Transverse colon (tissue), 4 donors: ENCODE measurements around the gene TSPAN32. TPM values are rescaled to one million over a fixed set of nuclear protein-coding genes. Genes with fewer than 3 reads are reported as not detected.

Experiments
- DNase-seq: peaks from one replicate; pipeline ENCODE4 v3.0.0-alpha.2; 2019
- H3K27ac ChIP-seq, 4 donors: fragments of 200-600 bp; sonication (generic); 2 replicates each; pipeline ENCODE4 v1.5.1; 2016 to 2018; ENCODE audit warnings: inconsistent platforms in 4 of 4
- H3K27me3 ChIP-seq: fragments of 200-600 bp; sonication (generic); 2 replicates; pipeline ENCODE4 v1.5.1; 2017; ENCODE audit warnings: inconsistent platforms
- H3K36me3 ChIP-seq, 4 donors: fragments of 200-600 bp; sonication (generic); 2 replicates each; pipeline ENCODE4 v1.5.1; 2017 to 2019; ENCODE audit warnings: inconsistent platforms in 4 of 4
- H3K4me1 ChIP-seq, 4 donors: fragments of 200-600 bp; sonication (generic); 2 replicates each; pipeline ENCODE4 v1.5.1; 2017 to 2020; ENCODE audit warnings: inconsistent platforms in 4 of 4
- H3K4me3 ChIP-seq, 4 donors: fragments of 200-600 bp; sonication (generic); 1 replicate in 1 of 4; 2 replicates in 3 of 4; pipeline versions ENCODE4 v1.5.1 to v1.6.1; 2017 to 2019; ENCODE audit warnings: inconsistent platforms in 4 of 4
- H3K9me3 ChIP-seq, 2 donors: fragments of 200-600 bp; sonication (generic); 2 replicates each; pipeline ENCODE4 v1.5.1; 2017 to 2019; ENCODE audit warnings: inconsistent platforms in 2 of 2
- EP300 ChIP-seq: sonication (generic); formaldehyde crosslinking; IDR thresholded peaks from one replicate; pipeline ENCODE4 v1.6.1; 2017; ENCODE audit warnings: antibody characterized with exemption, low read depth
- POLR2A ChIP-seq: fragments of 450-650 bp; IDR thresholded peaks from one replicate; pipeline ENCODE4 v1.6.1; 2016; ENCODE audit warnings: antibody characterized with exemption, mild to moderate bottlenecking, moderate library complexity
- POLR2AphosphoS5 ChIP-seq, 3 donors: sonication (generic); formaldehyde crosslinking; IDR thresholded peaks; one replicate each; pipeline ENCODE4 v1.6.1; 2016; ENCODE audit warnings: antibody characterized with exemption in 3 of 3
- WGBS, 2 donors: methylation state at CpG; one replicate each; pipeline ENCODE4 v1.1.5; 2018; ENCODE audit warnings: low coverage in 1 of 2; 5-methylcytosine and 5-hydroxymethylcytosine counted together
- in situ Hi-C, 4 donors: fragments of 200-750 bp; cut with MboI; loops; one replicate each; pipeline versions ENCODE4 v1.15.0 to v1.15.1; 2017; ENCODE audit warnings: low sequenced_read_pairs in 3 of 4, low pct_ligation_motif_present in 1 of 4, low pct_unique_long_range_greater_than_20kb in 1 of 4
- intact Hi-C: fragments of 100-400 bp; cut with DNase I; formaldehyde crosslinking; loops from one replicate; pipeline ENCODE4 v1.15.1; 2023; ENCODE audit warnings: low total_unique reads
- total RNA-seq, 4 donors: library from RNA; depleted of rRNA; stranded (reverse); fragments of >200 nt; gene quantifications; one replicate each; pipeline ENCODE4 v1.1.0, GENCODE V29; 2016
- TF ChIP-seq, protein P1 (sequence below), 5 experiments: fragments of 200-600 bp in 3 of 5; fragments of 450-650 bp in 2 of 5; sonication (generic) in 3 of 5; IDR thresholded peaks; 1 replicate in 2 of 5; 2 replicates in 3 of 5; pipeline ENCODE4 v1.5.1; 2016 to 2017; ENCODE audit warnings: antibody characterized with exemption in 5 of 5, inconsistent platforms in 3 of 5, mild to moderate bottlenecking in 2 of 5, moderate library complexity in 1 of 5

Gene TSPAN32
- total RNA-seq, 4 donors from 2014 or later: 0.16 to 0.96 TPM; not detected in 2

DNA sequence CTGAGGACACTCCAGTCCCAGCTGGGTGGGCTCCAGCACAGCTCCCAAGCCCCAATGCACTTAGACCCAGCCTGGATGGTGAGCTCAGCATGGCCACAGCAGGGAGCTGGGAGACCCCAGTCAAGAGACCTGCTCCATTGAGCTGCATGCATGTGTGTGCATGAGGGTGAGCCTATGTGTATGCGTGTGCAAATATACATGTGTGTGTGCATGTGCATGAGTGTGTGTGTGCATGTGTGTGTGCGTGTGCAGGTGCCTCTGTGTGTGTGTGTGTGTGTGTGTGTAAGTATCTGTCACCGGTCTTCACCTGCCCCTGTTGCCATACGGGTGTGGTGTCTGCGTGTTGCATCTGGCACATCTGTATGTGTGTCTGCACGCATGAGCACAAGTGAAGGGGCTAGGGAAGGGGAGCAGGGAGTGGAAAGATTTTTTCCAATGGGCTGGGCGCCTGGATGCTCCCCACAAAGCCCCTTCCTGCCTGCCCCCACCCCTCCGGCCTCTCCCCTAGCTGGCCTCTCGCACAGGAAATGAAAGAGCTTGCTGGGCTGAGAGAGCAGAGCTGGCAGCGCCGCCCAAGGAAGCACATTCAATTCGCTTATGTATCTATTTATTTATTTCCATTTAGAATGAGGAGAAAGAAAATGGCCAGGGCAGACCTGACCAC is 4.1 kb downstream of the TSPAN32 start:
- peak overlapping the region in 1 of 4 donors; percentile 16 for H3K4me3 ChIP-seq
- DNase-seq: no peak
- in situ Hi-C loops: loop anchor here in 1 of 4 donors (25.0 kb wide), 1 partner anchor 581 kb away; the partner anchor contains the start of gene CDKN1C
- intact Hi-C loops: loop anchor here (2.0 kb wide), 1 partner anchor 115 kb away; no protein-coding TSS in a partner anchor
- H3K27me3 ChIP-seq: no peaks in the 10 kb centered on the region
- 38% methylated on average over 12 of the region's 12 CpGs; no CpG with 5 or more reads in 1 of the 2 donors for WGBS, 2 donors
- H3K4me1 ChIP-seq: peaks cover 16 to 54% (median 29%) of the 10 kb centered on the region in 4 donors
- no peak for TF ChIP-seq EP300
- no peak for TF ChIP-seq POLR2AphosphoS5 (IDR thresholded peaks at IDR 0.05)
- TF ChIP-seq, protein P1, sequence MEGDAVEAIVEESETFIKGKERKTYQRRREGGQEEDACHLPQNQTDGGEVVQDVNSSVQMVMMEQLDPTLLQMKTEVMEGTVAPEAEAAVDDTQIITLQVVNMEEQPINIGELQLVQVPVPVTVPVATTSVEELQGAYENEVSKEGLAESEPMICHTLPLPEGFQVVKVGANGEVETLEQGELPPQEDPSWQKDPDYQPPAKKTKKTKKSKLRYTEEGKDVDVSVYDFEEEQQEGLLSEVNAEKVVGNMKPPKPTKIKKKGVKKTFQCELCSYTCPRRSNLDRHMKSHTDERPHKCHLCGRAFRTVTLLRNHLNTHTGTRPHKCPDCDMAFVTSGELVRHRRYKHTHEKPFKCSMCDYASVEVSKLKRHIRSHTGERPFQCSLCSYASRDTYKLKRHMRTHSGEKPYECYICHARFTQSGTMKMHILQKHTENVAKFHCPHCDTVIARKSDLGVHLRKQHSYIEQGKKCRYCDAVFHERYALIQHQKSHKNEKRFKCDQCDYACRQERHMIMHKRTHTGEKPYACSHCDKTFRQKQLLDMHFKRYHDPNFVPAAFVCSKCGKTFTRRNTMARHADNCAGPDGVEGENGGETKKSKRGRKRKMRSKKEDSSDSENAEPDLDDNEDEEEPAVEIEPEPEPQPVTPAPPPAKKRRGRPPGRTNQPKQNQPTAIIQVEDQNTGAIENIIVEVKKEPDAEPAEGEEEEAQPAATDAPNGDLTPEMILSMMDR (IDR thresholded peaks at IDR 0.05): no peak
- no peak for TF ChIP-seq POLR2A
- H3K36me3 ChIP-seq: no peaks in the 10 kb centered on the region
- H3K9me3 ChIP-seq: no peaks in the 10 kb centered on the region
- peak overlapping the region; percentile 84 to 94 (median 88) for H3K27ac ChIP-seq

DNA sequence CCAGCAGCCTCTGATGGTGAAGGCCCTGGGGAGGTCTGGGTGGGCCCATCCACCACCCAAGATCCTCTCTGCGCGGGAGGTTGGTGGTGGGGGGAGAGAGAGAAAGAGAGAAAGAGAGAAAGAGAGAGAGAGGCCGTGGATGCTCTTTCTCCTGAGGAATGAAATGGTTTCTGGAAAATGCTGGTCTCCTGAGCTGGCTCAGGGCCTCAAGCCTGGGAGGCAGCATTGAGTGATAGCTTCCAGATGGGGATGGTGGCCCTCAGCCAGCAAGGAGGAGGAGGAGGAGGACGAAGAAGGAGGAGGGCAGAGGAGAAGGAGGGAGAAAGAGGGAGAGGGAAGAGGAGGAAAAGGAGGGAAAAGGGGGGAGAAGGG is 4.6 kb downstream of the TSPAN32 start:
- 47% methylated on average over 4 of the region's 4 CpGs; no CpG with 5 or more reads in 1 of the 2 donors for WGBS, 2 donors
- Histone ChIP-seq H3K4me3 (peak overlapping the region in 1 of 4 donors; percentile 16), H3K4me1 (peaks cover 16 to 54% (median 29%) of the 10 kb centered on the region in 4 donors), H3K36me3 (no peaks in the 10 kb centered on the region), H3K27me3 (no peaks in the 10 kb centered on the region), H3K9me3 (no peaks in the 10 kb centered on the region), H3K27ac (peak overlapping the region; percentile 84 to 94 (median 88))
- DNase-seq: peak; percentile 73
- in situ Hi-C loops: loop anchor here in 1 of 4 donors (25.0 kb wide), 1 partner anchor 581 kb away; the partner anchor contains the start of gene CDKN1C
- intact Hi-C loops: no loop called here
- peak; percentile 80 to 94 (median 87) for TF ChIP-seq POLR2AphosphoS5 (IDR thresholded peaks at IDR 0.05)
- no peak for TF ChIP-seq POLR2A
- TF ChIP-seq, protein P1 (IDR thresholded peaks at IDR 0.05): no peak
- TF ChIP-seq EP300: no peak

DNA sequence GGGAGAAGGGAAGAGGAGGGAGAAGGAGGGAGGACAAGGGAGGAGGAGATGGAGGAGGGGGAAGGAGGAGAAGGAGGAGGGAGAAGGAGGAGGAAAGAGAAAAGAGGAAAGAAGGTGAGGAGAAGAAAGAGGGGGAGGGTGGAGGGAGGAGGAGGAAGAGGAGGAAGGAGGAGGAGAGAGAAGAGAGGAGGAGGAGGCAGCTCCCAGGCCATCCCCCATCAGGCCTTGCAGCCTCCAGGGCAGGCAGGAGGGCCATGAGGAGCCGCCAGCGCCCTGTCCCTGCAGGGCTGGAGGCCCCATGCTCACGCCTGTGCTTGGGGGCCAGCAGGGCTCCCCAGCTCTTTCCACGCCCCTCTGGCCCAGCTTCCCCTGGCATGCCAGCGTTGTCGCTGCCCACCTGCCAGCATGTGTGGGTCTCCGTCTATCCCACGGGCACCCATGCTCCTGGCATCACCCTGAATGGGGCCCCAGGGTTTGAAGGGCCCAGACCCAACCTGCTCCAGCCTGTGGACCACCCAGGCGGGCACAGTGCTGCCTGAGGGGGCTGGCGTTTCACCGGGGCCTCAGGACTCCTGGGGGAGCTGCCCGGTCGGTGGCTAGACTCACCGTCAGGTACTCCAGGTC is 5.2 kb downstream of the TSPAN32 start:
- Histone ChIP-seq H3K27me3 (no peaks in the 10 kb centered on the region), H3K9me3 (no peaks in the 10 kb centered on the region), H3K4me3 (no peak overlapping the region), H3K36me3 (no peaks in the 10 kb centered on the region), H3K27ac (peak overlapping the region; percentile 71 to 94 (median 86)), H3K4me1 (peaks cover 16 to 54% (median 29%) of the 10 kb centered on the region in 4 donors)
- WGBS, 2 donors: 37 to 62% methylated on average over 2 to 14 of the region's 14 CpGs
- no peak for DNase-seq
- intact Hi-C loops (no loop called here), in situ Hi-C loops (loop anchor here in 1 of 4 donors (25.0 kb wide), 1 partner anchor 580 kb away; the partner anchor contains the start of gene CDKN1C)
- TF ChIP-seq EP300 (no peak), POLR2A (no peak), POLR2AphosphoS5 (IDR thresholded peaks at IDR 0.05) (no peak)
- TF ChIP-seq, protein P1 (IDR thresholded peaks at IDR 0.05): no peak
